ENCODE data around the gene MLLT10. TPM values are rescaled to one million over a fixed set of nuclear protein-coding genes. Genes with fewer than 3 reads are reported as not detected.

MLLT10 gene
- total and polyA plus RNA-seq, 10 of the 15 experiments (the other 5 are each of a cell fraction or from before 2014, with no cell fraction given) = 8.7 to 61.1 (median 28.5) TPM

DNA sequence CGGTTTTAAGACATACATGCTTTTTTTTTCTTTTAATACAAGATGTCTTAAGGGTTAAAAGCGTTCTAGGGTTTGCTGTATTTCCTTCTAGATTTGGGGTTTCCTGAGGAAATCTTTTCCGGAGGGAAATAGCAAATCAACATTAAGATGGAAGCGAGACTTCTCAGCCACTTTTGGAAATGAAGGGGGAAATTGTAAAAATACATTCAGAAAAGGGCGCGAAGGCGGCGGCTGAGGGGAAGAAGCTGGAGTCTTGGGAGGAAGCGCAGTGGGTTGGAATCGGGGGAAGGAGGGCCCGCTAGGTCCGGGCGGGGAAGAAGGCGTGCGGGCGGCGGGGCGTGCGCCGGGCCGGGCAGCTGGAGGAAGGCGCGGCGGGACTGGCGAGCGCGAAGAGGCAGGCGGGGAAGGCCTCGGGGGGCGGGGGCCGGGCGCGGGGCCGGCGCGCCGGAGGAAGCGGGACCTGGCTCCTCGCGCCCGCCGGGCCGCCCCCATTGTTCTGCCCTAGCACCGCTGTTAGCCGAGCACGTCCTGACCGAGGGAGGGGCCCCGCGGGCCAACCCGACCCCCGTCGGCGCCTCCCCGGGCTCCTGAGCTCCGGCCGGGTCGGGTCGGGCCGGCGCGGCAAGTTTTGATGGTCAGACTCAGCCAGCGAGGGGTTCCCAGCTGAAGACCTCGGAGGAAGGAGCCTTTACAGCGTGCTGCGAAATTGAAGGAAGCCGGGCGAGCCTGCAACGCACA is 7.0 kb upstream of the MLLT10 start (continued):
- TF ChIP-seq, protein P1, sequence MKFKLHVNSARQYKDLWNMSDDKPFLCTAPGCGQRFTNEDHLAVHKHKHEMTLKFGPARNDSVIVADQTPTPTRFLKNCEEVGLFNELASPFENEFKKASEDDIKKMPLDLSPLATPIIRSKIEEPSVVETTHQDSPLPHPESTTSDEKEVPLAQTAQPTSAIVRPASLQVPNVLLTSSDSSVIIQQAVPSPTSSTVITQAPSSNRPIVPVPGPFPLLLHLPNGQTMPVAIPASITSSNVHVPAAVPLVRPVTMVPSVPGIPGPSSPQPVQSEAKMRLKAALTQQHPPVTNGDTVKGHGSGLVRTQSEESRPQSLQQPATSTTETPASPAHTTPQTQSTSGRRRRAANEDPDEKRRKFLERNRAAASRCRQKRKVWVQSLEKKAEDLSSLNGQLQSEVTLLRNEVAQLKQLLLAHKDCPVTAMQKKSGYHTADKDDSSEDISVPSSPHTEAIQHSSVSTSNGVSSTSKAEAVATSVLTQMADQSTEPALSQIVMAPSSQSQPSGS (IDR thresholded peaks at IDR 0.05; ENCODE audit: low read length) = no peak
- TF ChIP-seq SP1 (IDR thresholded peaks at IDR 0.05; ENCODE audit: low read depth, low read length) (no peak), SIN3A (IDR thresholded peaks at IDR 0.05; ENCODE audit: low read depth, low read length) (no peak), CHD1 (IDR thresholded peaks at IDR 0.05; ENCODE audit: low read depth, low read length) (no peak), ASH2L (IDR thresholded peaks at IDR 0.05; ENCODE audit: borderline replicate concordance, low read depth) (0 out of 2 replicates have a peak, but pooled peaks have one; percentile 3), KLF5 (IDR thresholded peaks at IDR 0.05; ENCODE audit: partially characterized antibody) (no peak), SIX5 (IDR thresholded peaks at IDR 0.05; ENCODE audit: low read depth, low read length, severe bottlenecking) (no peak), ZNF384 (IDR thresholded peaks at IDR 0.05; ENCODE audit: borderline replicate concordance, low read depth, low read length) (no peak), NFYB (IDR thresholded peaks at IDR 0.05; ENCODE audit: insufficient read depth, low read depth, low read length) (no peak), POLR2AphosphoS5 (IDR thresholded peaks at IDR 0.05; ENCODE audit: low read length) (no peak), RUNX3 (IDR thresholded peaks at IDR 0.05; ENCODE audit: low read length) (no peak), TAF1 (IDR thresholded peaks at IDR 0.05; ENCODE audit: borderline replicate concordance, low read depth, low read length) (no peak)
- TF ChIP-seq, protein P2, sequence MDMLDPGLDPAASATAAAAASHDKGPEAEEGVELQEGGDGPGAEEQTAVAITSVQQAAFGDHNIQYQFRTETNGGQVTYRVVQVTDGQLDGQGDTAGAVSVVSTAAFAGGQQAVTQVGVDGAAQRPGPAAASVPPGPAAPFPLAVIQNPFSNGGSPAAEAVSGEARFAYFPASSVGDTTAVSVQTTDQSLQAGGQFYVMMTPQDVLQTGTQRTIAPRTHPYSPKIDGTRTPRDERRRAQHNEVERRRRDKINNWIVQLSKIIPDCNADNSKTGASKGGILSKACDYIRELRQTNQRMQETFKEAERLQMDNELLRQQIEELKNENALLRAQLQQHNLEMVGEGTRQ (IDR thresholded peaks at IDR 0.05; ENCODE audit: borderline replicate concordance, low read depth, low read length) = no peak
- TF ChIP-seq, protein P3, sequence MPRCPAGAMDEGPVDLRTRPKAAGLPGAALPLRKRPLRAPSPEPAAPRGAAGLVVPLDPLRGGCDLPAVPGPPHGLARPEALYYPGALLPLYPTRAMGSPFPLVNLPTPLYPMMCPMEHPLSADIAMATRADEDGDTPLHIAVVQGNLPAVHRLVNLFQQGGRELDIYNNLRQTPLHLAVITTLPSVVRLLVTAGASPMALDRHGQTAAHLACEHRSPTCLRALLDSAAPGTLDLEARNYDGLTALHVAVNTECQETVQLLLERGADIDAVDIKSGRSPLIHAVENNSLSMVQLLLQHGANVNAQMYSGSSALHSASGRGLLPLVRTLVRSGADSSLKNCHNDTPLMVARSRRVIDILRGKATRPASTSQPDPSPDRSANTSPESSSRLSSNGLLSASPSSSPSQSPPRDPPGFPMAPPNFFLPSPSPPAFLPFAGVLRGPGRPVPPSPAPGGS (IDR thresholded peaks at IDR 0.05; ENCODE audit: borderline replicate concordance, insufficient read depth, low read depth, low read length, poor library complexity, severe bottlenecking) = no peak
- TF ChIP-seq, protein P4, sequence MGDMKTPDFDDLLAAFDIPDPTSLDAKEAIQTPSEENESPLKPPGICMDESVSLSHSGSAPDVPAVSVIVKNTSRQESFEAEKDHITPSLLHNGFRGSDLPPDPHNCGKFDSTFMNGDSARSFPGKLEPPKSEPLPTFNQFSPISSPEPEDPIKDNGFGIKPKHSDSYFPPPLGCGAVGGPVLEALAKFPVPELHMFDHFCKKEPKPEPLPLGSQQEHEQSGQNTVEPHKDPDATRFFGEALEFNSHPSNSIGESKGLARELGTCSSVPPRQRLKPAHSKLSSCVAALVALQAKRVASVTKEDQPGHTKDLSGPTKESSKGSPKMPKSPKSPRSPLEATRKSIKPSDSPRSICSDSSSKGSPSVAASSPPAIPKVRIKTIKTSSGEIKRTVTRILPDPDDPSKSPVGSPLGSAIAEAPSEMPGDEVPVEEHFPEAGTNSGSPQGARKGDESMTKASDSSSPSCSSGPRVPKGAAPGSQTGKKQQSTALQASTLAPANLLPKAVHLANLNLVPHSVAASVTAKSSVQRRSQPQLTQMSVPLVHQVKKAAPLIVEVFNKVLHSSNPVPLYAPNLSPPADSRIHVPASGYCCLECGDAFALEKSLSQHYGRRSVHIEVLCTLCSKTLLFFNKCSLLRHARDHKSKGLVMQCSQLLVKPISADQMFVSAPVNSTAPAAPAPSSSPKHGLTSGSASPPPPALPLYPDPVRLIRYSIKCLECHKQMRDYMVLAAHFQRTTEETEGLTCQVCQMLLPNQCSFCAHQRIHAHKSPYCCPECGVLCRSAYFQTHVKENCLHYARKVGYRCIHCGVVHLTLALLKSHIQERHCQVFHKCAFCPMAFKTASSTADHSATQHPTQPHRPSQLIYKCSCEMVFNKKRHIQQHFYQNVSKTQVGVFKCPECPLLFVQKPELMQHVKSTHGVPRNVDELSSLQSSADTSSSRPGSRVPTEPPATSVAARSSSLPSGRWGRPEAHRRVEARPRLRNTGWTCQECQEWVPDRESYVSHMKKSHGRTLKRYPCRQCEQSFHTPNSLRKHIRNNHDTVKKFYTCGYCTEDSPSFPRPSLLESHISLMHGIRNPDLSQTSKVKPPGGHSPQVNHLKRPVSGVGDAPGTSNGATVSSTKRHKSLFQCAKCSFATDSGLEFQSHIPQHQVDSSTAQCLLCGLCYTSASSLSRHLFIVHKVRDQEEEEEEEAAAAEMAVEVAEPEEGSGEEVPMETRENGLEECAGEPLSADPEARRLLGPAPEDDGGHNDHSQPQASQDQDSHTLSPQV (IDR thresholded peaks at IDR 0.05) = no peak
- TF ChIP-seq, protein P5, sequence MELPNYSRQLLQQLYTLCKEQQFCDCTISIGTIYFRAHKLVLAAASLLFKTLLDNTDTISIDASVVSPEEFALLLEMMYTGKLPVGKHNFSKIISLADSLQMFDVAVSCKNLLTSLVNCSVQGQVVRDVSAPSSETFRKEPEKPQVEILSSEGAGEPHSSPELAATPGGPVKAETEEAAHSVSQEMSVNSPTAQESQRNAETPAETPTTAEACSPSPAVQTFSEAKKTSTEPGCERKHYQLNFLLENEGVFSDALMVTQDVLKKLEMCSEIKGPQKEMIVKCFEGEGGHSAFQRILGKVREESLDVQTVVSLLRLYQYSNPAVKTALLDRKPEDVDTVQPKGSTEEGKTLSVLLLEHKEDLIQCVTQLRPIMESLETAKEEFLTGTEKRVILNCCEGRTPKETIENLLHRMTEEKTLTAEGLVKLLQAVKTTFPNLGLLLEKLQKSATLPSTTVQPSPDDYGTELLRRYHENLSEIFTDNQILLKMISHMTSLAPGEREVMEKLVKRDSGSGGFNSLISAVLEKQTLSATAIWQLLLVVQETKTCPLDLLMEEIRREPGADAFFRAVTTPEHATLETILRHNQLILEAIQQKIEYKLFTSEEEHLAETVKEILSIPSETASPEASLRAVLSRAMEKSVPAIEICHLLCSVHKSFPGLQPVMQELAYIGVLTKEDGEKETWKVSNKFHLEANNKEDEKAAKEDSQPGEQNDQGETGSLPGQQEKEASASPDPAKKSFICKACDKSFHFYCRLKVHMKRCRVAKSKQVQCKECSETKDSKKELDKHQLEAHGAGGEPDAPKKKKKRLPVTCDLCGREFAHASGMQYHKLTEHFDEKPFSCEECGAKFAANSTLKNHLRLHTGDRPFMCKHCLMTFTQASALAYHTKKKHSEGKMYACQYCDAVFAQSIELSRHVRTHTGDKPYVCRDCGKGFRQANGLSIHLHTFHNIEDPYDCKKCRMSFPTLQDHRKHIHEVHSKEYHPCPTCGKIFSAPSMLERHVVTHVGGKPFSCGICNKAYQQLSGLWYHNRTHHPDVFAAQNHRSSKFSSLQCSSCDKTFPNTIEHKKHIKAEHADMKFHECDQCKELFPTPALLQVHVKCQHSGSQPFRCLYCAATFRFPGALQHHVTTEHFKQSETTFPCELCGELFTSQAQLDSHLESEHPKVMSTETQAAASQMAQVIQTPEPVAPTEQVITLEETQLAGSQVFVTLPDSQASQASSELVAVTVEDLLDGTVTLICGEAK (IDR thresholded peaks at IDR 0.05; ENCODE audit: borderline replicate concordance) = peak; percentile 36; the same call in 1 of the 2 replicates

All from GM12878 (cell line).